GM19025 (cell line): Measurements from ENCODE around the gene ASRGL1.

Experiments
- ATAC-seq: cut with Tn5 transposase; IDR thresholded peaks from one replicate; pipeline ENCODE4 v1.9.1; 2021; ENCODE audit warnings: mild to moderate bottlenecking, low read depth, moderate library complexity; ENCODE audit not compliant: unreplicated experiment

ASRGL1 gene

DNA sequence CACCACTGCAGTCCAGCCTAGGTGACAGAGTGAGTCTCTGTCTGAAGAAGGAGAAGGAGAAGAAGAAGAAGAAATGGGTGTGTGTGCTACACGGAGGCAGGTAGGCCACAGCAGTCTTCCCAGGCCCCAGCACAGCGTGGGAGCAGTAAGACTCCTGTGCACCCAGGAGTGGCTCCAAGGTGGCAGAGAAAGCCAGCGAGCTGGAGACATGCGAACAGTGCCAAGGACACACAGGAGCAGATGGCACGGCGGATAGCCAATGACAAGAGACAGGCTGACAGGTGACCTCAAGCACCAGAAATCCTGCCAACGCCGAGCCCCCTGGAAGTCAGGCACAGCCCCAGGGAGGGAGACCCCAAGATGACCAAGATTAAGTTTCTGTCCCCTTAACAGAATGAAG, 72.6 kb downstream of the ASRGL1 start:
- no peak for ATAC-seq

DNA sequence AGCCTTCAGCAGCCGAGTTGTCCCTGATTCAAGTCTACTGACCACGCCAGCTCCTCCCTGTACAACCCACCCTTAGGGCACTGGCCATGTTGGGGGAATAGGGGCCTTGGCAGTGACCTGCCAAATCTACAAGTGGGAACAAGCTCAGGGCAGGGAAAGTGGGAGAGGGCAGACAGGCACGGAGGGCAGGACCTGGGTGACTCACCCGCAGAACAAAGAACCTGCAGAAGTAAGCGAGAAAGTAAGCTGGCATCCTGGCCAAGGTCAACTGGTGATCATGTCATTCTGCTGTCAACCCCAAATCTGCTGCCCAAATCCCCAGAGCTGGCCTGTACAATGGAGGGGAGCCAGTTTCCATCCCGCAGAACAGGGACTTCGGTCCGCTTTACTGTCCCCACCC, 73.7 kb downstream of the ASRGL1 start:
- no peak for ATAC-seq

DNA sequence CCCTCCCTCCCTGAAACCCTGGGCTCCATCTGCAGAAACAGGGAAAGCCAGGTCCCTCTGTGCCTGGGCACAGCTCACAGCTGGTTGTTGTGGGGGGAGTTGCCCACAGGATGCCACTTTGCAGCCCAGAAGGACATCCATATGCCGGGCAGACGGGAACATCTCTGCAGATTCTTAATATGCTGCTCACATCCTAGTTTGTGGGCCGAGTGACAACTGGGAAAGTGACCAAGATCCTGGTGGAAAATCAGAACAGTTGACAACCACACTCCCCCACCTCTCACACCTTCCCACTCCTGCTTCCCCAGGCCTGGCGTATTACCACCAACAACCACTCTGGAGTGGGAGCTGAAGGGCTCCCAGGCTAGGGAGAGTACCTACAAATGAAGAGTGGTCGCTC, 74.3 kb downstream of the ASRGL1 start:
- ATAC-seq: no peak

DNA sequence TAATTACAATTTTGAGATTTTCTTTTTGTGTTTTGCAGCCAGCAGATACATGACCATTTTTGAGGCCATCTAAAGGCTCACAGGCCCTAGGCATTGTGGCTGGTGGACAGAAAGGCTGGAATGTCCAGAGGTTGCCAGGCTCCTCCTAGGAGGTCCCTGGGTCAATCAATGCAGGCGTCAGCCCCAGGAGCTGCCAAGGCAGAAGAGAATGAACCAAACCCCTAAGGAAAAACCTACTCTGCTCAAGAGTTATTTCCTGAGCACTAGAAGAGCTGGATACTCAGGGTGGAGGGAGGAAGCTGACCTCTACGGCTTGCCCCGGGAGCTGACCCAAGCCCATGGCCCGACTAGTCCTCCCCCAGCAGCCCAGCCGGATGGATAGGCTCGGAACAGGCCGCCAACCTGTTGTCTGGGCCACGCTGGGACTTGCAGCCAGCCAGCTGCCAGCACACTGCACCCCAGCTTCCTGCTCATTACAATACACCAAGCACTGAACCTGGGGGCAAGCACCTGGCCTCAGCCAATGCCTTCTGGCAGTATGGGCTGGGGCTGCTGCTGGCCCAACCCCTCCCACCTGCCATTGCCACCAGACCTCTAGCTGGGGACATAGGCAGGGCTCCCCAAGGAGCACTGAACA, 75.9 kb downstream of the ASRGL1 start:
- no peak for ATAC-seq

DNA sequence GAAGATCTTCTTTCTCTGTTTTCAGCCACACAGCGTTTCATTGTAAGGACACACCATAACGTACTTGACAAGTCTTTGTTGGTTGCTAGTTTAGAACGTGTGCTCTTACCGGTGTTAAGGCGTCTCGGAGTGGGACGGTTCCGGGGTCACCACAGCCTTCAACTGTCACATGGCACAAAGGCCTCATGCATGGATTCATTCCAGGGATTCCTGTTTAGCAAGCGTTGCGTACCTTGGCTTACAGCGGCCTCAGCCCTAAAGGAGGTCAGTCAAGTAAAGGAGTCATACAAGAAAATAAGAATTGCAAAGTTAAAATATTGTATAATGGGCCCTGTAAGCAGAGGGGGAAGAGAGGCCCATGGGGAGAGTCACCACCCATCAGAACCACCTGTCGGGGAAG, 79.3 kb downstream of the ASRGL1 start:
- no peak for ATAC-seq

DNA sequence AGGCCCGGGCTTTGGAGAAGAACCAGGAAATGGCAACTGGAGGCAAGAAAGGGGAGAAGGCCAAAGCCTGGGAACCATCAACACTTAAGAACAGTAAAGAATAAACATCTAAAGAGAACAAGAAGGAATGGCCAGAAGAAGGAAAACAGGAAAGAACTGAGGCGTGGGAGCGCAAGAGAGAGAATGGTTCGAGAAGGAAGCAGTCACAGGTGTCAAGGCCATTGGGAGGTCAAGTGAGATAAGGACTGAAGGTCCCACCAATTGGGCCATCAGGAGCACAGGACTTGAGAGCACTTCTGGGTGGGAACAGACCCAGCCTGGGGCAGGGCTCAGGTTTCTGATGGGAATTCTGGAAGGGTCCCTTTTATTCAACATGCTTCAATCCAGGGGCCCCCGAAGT, 80.9 kb downstream of the ASRGL1 start:
- ATAC-seq: no peak

DNA sequence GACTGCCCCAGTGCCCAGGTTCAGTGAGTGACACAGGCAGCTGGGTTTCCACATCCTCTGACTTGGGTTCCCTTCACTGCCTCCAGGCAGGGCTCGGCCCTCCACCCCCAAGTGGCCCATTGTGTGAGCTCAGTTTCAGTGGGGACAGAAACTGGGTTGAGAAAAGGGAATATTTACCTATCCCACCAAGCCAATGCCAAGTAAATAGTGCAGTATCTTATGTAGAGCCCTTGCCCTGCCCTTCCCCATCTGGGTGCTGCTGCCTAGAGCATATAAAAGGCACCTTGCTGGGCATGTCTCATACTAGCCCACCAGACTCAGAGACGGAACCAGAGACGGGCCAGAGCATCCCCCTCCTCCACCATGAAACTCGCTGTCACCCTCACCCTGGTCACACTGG, 81.5 kb downstream of the ASRGL1 start, which contains the start of gene SCGB1A1:
TSS of gene SCGB1A1 (plus strand) at position 301 of the 400 bp plus-strand sequence. CDS start at position 364, 63 bp downstream.
- ATAC-seq: no peak

DNA sequence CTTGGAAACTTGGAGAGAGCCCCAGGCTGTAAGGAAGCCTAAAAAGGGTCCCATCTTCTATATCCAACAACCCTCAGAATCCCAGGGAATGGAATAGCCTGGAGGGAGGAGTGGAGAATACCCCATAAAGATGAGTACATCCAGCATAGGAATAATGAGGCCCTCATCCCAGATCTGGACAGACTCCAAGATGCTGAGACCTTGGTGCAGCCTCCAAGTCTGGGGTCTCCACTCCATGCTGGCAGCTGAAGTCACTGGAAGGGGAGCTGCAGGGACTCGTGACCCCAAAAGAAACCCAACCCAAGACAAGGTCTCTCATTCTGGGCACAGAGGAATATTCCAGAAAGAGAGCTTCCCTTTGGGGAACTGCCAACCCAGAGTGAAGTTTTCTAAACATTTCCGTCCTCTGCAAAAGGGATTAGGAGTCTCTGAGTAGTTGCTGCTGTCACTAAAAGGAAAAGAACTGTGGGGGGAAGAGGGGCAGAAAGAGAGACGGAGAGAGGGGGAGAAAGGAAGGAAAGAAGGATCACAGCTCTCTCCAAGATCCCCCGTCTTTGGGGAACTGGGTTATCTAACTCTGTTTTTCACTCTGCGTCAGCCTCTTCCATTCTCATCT, 82.2 kb downstream of the ASRGL1 start:
- no peak for ATAC-seq

DNA sequence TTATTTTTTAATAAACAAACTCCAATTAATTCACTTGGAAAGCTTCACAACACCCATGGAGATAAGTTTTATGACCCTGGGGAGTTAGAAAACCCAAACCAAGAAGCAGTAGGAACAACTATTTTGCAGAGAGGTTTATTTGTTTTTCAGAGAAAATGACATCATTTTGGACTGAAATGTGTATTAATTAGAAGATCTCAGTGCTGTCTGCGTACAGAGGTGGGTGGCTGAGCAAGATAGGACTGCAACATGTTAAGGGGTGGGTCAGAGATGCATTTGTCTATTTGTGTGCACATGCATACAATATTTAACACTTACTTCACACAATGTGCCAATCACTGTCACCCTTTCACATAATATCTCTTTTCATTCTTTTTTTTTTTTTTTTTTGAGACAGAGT, 82.7 kb downstream of the ASRGL1 start:
- no peak for ATAC-seq

DNA sequence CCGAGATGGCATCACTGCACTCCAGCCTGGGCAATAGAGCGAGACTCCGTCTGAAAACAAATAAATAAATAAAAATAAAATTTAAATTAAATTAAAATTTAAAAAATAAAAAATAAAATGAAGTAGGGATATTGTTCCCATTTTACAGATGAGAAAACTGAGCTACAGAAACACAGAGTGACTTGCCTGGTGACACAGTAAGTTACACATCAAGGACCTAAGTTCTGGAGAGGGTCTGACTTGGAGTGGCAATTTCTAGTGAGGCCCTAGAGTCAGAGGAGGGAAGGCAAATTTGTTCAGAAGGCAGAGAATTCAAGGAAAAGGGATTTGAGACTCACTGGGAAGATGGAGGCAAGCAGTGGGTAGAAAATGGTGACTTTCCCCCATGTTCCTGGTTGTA, 83.6 kb downstream of the ASRGL1 start:
- ATAC-seq: no peak

DNA sequence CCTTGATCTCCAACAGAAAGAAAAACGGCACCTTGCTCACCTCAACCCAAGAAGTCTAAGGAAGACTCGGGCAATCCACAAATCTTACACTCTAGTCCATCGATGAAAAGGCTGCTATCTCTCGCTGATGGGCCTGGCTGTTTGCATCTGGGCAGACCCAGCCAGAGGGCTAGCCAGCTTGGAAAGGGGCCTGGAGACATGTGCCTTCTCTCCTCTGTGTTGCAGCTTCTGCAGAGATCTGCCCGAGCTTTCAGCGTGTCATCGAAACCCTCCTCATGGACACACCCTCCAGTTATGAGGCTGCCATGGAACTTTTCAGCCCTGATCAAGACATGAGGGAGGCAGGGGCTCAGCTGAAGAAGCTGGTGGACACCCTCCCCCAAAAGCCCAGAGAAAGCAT, 84.7 kb downstream of the ASRGL1 start:
- no peak for ATAC-seq

DNA sequence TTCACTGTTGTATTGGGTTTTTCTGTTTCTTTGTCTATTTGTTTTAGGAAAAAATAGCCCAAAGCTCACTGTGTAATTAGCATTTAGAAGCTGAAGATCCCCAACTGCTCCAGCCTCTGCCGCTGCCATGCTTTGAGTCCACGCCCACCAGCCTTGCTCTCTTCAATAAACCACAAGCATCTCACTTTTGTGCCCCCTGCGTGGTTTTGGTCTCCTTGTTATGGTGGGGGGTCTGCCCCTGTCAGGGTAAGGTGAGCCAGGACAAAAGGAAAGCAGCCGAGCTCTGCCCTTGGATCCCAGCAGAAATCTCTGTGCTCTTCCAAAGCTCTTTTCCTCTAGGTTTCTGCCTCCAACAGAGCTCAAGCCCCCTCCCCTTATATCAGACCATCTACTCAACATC, 85.8 kb downstream of the ASRGL1 start:
- ATAC-seq: no peak

DNA sequence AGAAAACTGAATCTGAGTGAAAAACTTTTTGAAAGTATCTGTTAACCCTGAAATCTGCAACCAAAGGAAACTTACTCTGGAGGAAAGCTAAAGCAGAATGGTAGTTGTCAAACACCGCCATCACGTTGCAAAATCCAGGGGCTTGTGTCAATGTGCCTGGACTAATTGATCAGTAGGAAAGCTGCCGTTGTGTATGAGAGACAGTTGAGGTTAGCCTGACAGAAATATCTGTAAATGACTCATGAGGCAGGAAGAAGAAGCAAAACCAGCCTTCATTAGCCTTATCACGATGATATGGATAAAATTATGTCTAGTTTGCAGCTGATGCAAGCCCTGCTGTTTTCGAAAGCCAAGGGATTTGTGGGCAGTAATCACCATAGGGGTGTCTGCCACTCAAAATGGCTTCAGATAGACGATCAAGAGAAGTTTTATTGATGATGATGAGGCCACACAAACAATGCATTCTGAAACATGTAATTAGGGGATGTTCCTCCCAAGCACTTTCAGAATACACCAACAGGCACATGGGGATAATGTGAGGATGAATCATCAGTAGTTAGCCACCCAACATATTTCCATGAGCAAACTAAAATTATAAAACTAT, 90.5 kb downstream of the ASRGL1 start:
- ATAC-seq: no peak

DNA sequence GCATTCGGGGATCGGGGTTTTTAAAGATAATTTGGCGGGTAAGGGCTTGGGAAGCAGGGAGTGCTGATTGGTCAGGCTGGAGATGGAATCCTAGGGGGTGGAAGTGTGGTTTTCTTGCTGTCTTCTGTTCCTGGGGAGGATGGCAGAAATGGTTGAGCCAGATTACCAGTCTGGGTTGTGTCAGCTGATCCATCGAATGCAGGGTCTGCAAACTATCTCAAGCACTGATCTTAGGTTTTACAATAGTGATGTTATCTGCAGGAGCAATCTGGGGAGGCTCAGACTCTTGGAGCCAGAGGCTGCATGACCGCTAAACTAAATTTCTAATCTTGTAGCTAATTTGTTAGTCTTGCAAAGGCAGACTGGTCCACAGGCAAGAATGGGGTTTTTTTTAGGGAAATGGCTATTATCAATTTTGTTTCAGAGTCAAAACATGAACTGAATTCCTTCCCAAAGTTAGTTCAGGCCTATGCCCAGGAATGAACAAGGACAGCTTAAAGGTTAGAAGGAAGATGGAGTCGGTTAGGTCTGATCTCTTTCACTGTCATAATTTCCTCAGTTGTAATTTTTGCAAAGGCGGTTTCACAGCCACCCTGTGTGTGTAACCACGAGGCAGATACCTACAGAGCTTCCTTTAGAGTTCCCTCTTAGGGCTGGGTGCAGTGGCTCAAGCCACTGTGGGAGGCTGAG, 91.8 kb downstream of the ASRGL1 start:
- ATAC-seq: no peak

DNA sequence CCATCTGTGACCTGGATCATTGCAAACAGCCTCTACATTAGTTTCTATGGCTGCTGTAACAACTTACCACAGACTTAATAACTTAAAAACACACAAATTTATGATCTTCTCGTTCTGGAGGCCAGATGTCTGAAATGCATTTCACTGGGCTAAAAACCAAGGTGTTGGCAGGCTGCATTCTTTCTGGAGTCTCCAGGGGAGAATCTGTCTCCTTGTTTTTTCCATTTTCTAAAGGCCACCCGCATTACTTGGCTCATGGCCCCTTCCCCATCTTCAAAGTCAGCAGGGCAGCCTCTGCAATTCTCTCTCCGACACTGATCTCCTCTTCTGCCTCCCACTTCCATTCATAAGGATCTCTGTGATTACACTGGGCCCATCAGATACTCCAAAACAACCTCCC, 93.2 kb downstream of the ASRGL1 start:
- no peak for ATAC-seq

DNA sequence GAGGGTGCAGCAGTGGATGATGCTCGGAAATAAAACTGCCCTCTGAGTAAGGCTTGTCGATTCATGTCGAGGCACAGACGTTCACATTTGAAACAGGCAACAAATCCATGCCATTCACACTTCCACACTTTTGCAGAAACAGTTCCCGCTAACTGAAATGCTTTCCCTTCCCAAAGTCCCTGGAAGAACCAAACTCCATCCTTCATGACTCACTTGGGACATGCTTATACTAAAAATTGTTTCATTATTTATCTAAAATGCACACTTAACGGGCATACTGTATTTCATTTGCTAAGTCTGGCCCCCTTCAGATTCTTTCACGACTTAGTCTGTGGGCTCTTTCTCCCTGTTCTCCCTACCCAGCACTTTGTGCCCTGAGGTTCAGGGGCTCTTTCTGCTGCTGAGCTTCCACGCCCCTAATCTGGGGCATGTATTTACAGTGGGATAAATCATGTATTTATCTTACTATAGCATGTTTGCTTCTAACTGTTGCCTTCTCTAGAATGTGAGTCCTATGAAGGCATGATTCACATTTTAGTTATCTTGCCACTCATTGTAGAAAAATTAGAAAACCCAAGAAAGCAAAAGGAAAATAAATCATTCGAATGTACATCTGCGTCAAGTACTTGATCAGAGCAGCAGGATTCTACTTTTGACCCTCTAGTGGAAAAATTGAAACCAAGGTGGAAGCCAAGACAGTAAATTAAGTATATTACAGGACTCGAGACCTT, 94.1 kb downstream of the ASRGL1 start:
- ATAC-seq: no peak

DNA sequence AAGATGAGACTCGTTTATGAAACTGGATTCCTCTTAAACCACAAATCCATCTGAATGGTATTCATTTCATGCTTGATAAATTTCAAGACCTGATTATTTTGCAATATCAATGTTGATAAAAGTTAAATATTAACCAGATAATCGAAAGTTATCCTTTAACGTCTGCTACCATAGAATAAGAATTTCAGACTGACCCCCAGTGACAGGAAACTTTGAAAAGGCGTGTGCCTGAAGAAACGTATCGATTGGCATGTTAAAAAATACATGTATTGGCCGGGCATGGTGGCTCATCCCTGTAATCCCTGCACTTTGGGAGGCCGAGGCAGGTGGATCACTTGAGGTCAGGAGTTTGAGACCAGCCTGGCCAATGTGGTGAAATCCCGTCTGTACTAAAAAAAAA, 95.4 kb downstream of the ASRGL1 start:
- ATAC-seq: no peak

DNA sequence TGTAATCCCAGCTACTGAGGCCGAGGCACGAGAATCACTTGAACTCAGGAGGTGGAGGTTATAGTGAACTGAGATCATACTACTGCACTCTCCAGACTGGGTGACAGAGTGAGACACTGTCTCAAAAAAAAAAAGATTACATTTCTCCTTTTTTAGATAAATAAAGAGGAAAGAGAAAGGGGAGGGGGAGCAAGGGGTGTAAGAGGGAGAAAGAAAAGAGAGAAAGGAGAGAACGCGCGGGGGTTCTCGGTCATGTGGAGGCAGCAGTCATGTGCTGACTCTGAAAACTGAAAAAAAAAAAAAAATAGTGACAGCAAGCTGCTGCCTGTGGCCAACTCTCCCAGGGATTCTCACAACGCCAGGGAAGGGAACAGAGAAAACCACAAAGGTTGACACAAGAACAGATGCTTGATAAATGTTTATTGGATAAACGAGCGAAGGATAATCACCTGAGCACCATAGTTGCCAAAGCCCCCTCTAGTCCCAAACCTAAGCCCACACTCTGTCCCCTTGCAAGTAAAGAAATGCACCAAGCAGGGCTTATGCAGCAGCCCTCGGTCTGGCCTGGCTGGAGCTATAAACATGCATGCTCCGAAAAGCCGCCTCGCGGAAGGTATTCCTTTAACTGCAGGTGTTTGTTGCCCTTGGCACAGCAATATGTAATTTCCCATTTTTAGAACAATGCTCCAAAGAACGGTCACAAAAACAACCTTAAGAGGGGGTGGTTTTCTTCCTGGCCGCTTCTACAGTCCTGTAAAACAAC, 96.1 kb downstream of the ASRGL1 start:
- no peak for ATAC-seq

DNA sequence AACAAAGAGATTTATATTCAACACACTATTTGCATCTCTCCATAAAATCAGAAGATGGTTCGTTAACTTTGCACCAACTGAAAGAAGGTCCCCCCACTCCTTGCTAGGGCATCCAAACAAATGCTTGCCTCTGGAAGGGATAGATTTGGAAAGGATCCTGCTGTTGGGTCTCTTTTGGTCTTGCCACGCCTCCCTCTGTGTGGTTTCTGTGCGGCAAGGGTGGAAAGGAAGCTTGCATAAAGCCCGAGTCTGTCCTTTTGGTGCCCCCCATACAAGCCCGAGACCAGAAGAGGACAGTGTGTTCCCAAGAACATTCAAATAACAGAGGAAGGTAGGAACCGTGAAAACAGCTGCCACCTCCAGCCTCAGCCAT, 96.6 kb downstream of the ASRGL1 start:
- ATAC-seq: no peak
